HG03025 (cell line): ENCODE data around the gene MINPP1.
"Not testable (repeated sequence)": the region's sequence is repeated elsewhere in the genome, so short reads cannot be mapped to it uniquely, and the experiment has no call there.

Experiments used
- ATAC-seq: cut with Tn5 transposase; IDR thresholded peaks from one replicate; pipeline ENCODE4 v1.9.1; 2021; ENCODE audit warnings: mild to moderate bottlenecking, moderate library complexity; ENCODE audit not compliant: unreplicated experiment, low FRiP score

MINPP1 gene, protein sequence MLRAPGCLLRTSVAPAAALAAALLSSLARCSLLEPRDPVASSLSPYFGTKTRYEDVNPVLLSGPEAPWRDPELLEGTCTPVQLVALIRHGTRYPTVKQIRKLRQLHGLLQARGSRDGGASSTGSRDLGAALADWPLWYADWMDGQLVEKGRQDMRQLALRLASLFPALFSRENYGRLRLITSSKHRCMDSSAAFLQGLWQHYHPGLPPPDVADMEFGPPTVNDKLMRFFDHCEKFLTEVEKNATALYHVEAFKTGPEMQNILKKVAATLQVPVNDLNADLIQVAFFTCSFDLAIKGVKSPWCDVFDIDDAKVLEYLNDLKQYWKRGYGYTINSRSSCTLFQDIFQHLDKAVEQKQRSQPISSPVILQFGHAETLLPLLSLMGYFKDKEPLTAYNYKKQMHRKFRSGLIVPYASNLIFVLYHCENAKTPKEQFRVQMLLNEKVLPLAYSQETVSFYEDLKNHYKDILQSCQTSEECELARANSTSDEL

DNA sequence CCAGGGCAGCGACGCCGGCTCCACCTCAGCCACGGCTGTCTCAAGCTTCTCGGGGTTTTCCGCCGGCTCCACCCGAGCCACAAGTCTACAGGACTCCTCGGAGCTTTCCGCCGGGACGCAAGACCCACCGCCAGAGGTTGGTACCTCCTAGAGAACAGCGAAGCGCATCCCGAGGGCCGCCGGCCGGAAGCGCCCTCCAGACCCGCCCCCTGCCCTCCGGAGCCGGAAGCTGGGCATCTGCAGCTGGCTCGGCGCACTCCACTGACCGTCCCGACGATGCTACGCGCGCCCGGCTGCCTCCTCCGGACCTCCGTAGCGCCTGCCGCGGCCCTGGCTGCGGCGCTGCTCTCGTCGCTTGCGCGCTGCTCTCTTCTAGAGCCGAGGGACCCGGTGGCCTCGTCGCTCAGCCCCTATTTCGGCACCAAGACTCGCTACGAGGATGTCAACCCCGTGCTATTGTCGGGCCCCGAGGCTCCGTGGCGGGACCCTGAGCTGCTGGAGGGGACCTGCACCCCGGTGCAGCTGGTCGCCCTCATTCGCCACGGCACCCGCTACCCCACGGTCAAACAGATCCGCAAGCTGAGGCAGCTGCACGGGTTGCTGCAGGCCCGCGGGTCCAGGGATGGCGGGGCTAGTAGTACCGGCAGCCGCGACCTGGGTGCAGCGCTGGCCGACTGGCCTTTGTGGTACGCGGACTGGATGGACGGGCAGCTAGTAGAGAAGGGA is at the start of gene MINPP1:
Gene MINPP1, plus strand, starts transcription at position 254 of the 726 bp plus-strand sequence. Its CDS starts 23 bp downstream, at position 277.
- peak; percentile 90 for ATAC-seq

GRCh38 chr10:87456586-87457220 is 48.0 kb upstream of the MINPP1 start:
- not testable (repeated sequence) for ATAC-seq

DNA sequence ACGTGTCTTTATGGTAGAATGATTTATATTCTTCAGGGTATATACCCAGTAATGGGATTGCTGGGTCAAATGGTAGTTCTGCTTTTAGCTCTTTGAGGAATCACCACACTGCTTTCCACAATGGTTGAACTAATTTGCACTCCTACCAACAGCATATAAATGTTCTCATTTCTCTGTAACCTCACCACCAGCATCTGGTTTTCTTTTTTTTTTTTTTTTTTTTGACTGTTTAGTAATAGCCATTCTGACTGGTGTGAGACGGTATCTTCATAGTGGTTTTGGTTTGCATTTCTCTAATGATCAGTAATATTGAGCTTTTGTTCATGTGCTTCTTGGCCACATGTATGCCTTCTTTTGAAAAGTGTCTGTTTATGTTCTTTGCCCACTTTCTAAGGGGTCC is 42.9 kb upstream of the MINPP1 start:
- ATAC-seq, result not testable (repeated sequence)

- ATAC-seq, result not testable (repeated sequence)
These were observed 37.8 kb upstream of the MINPP1 start for GRCh38 chr10:87466849-87467248.

GRCh38 chr10:87488733-87489132 is 16.0 kb upstream of the MINPP1 start:
- ATAC-seq, result not testable (repeated sequence)

- ATAC-seq, result not testable (repeated sequence)
These were observed 14.4 kb upstream of the MINPP1 start for GRCh38 chr10:87490285-87490684.

DNA sequence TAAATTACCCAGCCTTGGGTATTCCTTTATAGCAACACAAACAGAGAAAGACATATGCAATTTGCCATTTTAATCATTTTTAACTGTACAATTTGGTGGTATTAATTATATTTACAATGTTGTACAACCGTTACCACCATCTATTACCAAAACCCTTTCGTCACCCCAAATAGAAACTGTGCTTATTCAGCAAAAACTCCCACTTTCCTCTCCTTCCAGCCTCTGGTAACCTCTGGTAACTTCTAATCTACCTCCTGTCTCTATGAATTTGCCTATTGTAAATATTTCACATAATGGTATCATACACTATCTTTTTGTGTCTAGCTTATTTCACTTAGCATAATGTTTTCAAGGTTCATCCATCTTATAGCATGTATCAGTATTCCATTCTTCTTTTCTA is 12.2 kb upstream of the MINPP1 start:
- ATAC-seq, result not testable (repeated sequence)

- not testable (repeated sequence) for ATAC-seq
These were observed 9.2 kb upstream of the MINPP1 start for GRCh38 chr10:87495446-87495845.

DNA sequence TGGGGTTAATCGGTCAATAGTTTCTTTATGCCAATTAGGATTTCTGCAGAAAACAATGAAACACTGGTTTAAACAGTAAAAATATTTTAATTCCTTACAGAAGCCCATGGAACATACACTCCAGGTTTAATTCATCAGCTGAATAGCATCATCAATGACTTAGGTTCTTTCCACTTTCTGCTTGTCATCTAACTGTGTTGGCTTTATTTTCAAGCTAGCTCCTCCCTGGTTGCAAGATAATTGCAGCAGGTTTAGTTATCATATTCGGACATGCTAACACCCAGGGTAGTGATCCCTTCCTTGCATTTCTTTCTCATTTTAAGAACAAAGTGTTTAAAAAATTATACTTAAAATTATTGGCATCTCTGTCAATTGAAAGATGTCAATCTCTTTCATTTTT is 7.3 kb upstream of the MINPP1 start:
- ATAC-seq, result not testable (repeated sequence)

- not testable (repeated sequence) for ATAC-seq
These were observed 6.4 kb upstream of the MINPP1 start for GRCh38 chr10:87498106-87498789.

GRCh38 chr10:87500646-87501048 is 4.0 kb upstream of the MINPP1 start:
- no peak for ATAC-seq

DNA sequence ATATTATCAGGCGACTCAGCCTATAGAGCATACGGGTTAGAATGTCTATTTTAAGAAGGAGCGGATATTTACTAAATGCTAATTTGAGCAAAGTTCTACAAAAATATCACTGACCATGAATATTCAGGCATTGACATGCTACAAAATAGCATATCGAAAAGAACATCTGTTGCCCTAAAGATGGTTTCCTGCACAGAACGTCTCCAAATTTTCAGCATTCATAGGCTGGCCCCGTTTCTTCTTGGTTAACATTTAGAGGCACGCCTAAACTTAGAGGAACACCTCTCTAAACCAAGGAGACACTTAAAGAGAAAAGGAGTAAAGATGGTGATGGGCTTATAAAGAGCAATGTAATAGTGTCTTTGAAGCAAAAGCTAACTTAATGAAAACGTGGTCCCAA is 1.3 kb upstream of the MINPP1 start:
- no peak for ATAC-seq

DNA sequence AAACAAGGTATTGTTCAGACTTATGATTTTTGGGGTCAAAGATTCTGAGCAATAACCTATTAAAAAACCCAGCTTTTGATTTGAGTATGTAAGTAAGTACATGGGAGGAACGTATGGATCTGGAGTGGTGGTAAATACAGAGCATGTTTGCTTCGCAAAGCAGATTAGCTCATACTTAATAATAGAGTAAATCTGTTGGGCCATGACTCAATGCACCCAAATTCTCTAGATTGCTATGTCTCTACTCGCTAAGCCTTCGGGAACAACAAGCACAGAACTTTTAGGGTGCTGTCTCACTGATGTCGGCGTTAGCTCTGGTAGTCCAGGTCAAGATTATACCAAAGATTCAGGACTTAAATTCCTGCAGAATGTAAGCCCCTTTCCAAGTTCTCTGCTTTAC is 807 bp upstream of the MINPP1 start:
- ATAC-seq, result no peak

- ATAC-seq, result no peak
These were observed 420 bp upstream of the MINPP1 start for GRCh38 chr10:87504307-87504639.

DNA sequence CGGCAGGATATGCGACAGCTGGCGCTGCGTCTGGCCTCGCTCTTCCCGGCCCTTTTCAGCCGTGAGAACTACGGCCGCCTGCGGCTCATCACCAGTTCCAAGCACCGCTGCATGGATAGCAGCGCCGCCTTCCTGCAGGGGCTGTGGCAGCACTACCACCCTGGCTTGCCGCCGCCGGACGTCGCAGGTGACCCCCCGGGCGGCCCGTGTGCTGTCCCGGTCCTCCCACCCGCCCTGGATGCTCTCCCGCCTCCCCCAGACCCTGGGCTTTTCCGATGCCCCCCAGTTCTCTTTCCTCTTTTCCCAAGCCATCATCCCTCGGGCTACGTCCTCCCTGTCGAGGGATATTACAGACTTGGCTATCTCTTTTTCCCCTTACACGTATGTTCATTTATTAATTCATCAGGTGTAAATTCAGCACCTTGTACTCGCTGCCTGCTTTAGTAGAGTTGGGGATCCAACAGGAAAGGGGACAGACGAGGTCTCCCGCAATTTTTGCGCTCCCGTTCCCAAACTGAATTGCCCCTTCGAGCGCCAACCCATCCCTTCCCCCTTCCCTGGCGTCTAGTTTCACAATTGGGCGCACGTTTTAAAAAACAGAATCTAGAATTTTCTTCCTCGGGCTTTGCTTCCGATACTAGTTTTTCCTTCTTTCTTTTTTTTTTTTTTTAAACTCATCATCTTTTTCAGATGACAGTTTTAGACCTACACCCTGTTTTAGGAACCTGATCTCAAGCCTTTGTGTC is 846 bp downstream of the MINPP1 start:
- peak; percentile 69 for ATAC-seq

DNA sequence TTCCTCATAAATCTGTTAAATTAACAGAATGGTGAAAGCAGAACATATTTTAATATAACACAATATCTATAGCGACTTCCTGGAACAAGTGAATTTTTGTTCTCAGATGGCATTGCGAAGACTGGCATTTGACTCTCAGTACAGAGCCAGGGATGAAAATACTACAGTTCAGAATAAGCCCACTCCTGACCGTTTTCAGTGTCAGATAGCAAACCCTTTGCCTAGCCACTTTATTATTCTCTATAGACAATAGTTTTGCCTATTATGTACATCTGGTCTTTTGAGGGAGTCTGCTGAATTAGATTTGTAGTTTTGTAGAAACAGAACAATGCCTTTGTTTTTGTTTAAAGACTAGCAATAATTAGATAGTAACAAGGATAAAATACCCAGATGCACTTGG is 2.3 kb downstream of the MINPP1 start:
- no peak for ATAC-seq

DNA sequence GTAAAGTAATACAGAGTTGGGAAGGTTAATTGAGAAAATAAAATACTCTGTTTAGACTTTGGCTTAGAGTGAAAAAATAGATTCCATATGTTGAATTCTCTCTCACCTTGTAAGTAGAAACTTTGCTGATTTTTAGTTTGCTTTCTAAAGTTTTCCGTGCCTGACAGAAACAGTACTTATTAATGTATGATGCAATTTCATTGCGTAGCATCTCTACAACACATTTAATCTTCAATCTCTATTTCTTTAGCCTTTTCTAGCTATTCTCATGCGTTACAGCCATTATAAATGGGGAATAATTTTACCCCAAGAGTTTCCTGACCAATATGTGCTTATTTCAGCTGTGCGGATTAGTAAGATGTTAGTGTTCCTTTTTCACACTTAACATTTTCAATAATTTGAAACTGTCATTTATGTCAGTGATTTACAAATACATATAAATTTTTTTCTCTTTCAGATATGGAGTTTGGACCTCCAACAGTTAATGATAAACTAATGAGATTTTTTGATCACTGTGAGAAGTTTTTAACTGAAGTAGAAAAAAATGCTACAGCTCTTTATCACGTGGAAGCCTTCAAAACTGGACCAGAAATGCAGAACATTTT is 3.3 kb downstream of the MINPP1 start:
- no peak for ATAC-seq

DNA sequence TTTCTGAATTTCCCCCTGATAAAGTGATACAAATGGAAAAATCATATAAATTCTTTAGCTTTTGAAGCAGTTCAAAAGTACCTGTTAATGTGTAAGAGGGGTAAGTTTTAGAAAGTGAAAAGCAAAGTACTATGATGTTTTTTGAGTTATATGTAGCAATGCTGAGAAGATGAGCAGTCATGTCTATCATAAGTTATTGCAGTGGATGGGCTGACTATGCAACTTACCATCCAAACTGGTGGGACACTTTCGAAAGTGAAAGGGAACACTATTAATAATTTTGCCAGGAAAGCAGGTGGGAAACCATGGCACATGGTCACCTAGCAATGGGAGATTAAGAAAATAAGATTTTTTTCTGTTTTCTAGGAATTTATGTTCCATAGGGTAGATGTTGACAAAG is 4.1 kb downstream of the MINPP1 start:
- ATAC-seq, result no peak

- no peak for ATAC-seq
These were observed 5.3 kb downstream of the MINPP1 start for GRCh38 chr10:87510025-87510424.

DNA sequence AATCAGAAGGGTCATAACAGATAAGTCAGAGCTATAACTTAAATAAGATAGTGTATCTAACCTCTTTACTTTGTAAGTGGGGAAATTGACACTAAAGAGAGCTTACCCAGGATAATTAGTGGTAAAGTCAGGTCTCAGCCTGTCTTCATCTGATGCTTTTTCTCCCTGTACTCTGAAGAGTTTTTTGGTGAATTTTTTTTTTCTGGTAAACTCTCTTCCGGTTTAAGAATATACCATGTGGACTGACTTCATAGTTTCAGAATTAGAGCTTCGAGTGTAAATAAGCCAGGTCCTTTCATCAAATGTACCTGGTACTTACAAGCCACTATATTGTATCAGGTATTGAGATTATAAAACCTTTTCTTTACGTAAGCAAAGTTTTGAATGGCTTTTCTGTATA is 6.8 kb downstream of the MINPP1 start:
- ATAC-seq, result no peak
